Spleen (tissue), 11 donors: ENCODE results near the gene TGFBRAP1. TPM values are rescaled to one million over a fixed set of nuclear protein-coding genes. Genes with fewer than 3 reads are reported as not detected.
A peak's percentile ranks its signal among the peaks of the same experiment; 100 is the strongest.

Source experiments
- DNase-seq: peaks from one replicate; pipeline ENCODE4 v3.0.0-alpha.2; 2020
- H3K27ac ChIP-seq, 8 donors: fragments of 200-600 bp; sonication (generic) in 7 of 8; 1 replicate in 4 of 8; 2 replicates in 4 of 8; pipeline versions ENCODE4 v1.5.0 to v1.8.0; 2016 to 2021; ENCODE audit warnings: inconsistent platforms in 4 of 8, mild to moderate bottlenecking in 4 of 8, moderate library complexity in 1 of 8
- H3K27me3 ChIP-seq, 7 donors: fragments of 200-600 bp; sonication (generic) in 6 of 7; replicated peaks in 1 of 7; 1 replicate in 4 of 7; 2 replicates in 3 of 7; pipeline versions ENCODE4 v1.5.0 to v1.8.0; 2016 to 2021; ENCODE audit warnings: inconsistent platforms in 3 of 7, mild to moderate bottlenecking in 1 of 7
- H3K36me3 ChIP-seq, 6 donors: fragments of 200-600 bp; sonication (generic) in 5 of 6; 1 replicate in 4 of 6; 2 replicates in 2 of 6; pipeline versions ENCODE4 v1.5.0 to v1.8.0; 2016 to 2021; ENCODE audit warnings: inconsistent platforms in 2 of 6
- H3K4me1 ChIP-seq, 6 donors: fragments of 200-600 bp; sonication (generic) in 5 of 6; 1 replicate in 3 of 6; 2 replicates in 3 of 6; pipeline versions ENCODE4 v1.5.0 to v1.8.0; 2016 to 2021; ENCODE audit warnings: inconsistent platforms in 3 of 6
- H3K4me3 ChIP-seq, 8 donors: fragments of 200-600 bp; sonication (generic) in 7 of 8; 1 replicate in 4 of 8; 2 replicates in 4 of 8; pipeline versions ENCODE4 v1.5.0 to v1.8.0; 2016 to 2021; ENCODE audit warnings: inconsistent platforms in 4 of 8, mild to moderate bottlenecking in 4 of 8, moderate library complexity in 2 of 8
- H3K9me3 ChIP-seq, 8 donors: fragments of 200-600 bp; sonication (generic) in 7 of 8; 1 replicate in 4 of 8; 2 replicates in 4 of 8; pipeline versions ENCODE4 v1.5.0 to v1.8.0; 2016 to 2021; ENCODE audit warnings: inconsistent platforms in 4 of 8
- POLR2A ChIP-seq, 3 donors: fragments of 450-650 bp; IDR thresholded peaks; one replicate each; pipeline ENCODE4 v1.5.1; 2017; ENCODE audit warnings: antibody characterized with exemption in 3 of 3, mild to moderate bottlenecking in 1 of 3
- POLR2AphosphoS5 ChIP-seq, 3 donors: sonication (generic); formaldehyde crosslinking; IDR thresholded peaks; one replicate each; pipeline ENCODE4 v1.5.1; 2017; ENCODE audit warnings: antibody characterized with exemption in 3 of 3
- WGBS, 5 donors: extraction: QIAGEN DNeasy Blood & Tissue Kit in 3 of 5; methylation state at CpG; one replicate each; pipeline versions ENCODE4 v1.1.5 to v1.1.7; 2013 to 2018; 5-methylcytosine and 5-hydroxymethylcytosine counted together
- intact Hi-C: fragments of 100-400 bp; cut with DNase I; formaldehyde crosslinking; loops from one replicate; pipeline ENCODE4 v1.15.0; 2023; ENCODE audit warnings: low total_unique reads
- polyA plus RNA-seq, 3 donors: library from polyadenylated mRNA; stranded (reverse); fragments of 200-250 nt; gene quantifications; one replicate each; pipeline ENCODE4 v1.2.1, GENCODE V29; 2013
- total RNA-seq, 7 donors: library from RNA; depleted of rRNA in 3 of 7; stranded (reverse); fragments of >200 nt in 3 of 7; fragmentation: NEBNext Ultra II Directional in 4 of 7; extraction: Animal tissue kit (Norgen Biotek cat#: 25700) in 4 of 7; gene quantifications; one replicate each; pipeline versions ENCODE4 v1.1.0 to v1.2.1, GENCODE V29; 2016 to 2021
- TF ChIP-seq, protein P1 (sequence below), 11 experiments: fragments of 200-600 bp in 7 of 11; fragments of 450-650 bp in 4 of 11; sonication (generic) in 4 of 11; IDR thresholded peaks in 8 of 11; conservative IDR thresholded peaks in 3 of 11; 1 replicate in 7 of 11; 2 replicates in 4 of 11; pipeline versions ENCODE4 v1.4.0 to v1.8.0; 2016 to 2021; ENCODE audit warnings: antibody characterized with exemption in 11 of 11, inconsistent platforms in 4 of 11, mild to moderate bottlenecking in 1 of 11
- donor health status: healthy with polysubstance abuse.
- donor health status: DM: no; HTN: no; CAD: no; lungs with moderate emphysema.
- donor health status: DM: no; HTN: no; CAD: no.
- donor health status: Bipolar disorder and iron deficiency.
- donor health status: healthy.
- donor health status: DM: no; HTN: no; CAD: no.
- donor health status: DM: yes; HTN: yes; CAD: no.

TGFBRAP1 gene
- total and polyA plus RNA-seq, 10 donors, result 4.6 to 32.7 (median 21.8) TPM

DNA sequence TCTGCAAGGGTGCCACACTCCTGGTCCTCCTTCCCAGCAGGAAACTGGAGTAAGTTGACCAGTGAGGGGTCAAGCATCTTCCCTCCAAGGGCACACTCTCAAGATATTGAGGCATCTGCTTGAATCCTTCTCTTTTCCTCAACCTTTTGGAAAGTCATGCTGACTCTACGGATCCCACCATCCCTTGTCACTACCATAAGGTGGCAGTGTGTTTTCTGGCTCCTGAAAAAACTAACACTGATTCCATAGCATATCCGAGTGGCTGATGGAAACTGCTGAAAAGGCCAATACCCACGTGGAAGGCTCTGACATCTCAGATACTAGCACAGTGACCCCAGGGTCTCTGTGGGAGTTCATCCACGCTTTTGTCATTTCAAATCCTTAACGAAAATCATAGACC, 50.9 kb downstream of the TGFBRAP1 start:
- Histone ChIP-seq H3K4me1 (peaks cover 0 to 11% (median 2%) of the 10 kb centered on the region in 6 donors), H3K36me3 (peaks cover 0 to 100% (median 73%) of the 10 kb centered on the region in 6 donors), H3K9me3 (no peaks in the 10 kb centered on the region), H3K27me3 (no peaks in the 10 kb centered on the region), H3K4me3 (no peak overlapping the region), H3K27ac (no peak overlapping the region)
- no peak for DNase-seq
- TF ChIP-seq POLR2A (IDR thresholded peaks at IDR 0.05), result no peak
- TF ChIP-seq, protein P1, sequence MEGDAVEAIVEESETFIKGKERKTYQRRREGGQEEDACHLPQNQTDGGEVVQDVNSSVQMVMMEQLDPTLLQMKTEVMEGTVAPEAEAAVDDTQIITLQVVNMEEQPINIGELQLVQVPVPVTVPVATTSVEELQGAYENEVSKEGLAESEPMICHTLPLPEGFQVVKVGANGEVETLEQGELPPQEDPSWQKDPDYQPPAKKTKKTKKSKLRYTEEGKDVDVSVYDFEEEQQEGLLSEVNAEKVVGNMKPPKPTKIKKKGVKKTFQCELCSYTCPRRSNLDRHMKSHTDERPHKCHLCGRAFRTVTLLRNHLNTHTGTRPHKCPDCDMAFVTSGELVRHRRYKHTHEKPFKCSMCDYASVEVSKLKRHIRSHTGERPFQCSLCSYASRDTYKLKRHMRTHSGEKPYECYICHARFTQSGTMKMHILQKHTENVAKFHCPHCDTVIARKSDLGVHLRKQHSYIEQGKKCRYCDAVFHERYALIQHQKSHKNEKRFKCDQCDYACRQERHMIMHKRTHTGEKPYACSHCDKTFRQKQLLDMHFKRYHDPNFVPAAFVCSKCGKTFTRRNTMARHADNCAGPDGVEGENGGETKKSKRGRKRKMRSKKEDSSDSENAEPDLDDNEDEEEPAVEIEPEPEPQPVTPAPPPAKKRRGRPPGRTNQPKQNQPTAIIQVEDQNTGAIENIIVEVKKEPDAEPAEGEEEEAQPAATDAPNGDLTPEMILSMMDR (IDR thresholded peaks at IDR 0.05 in 8 of 11, conservative IDR thresholded peaks at IDR 0.05 in 3 of 11), result no peak
- TF ChIP-seq POLR2AphosphoS5 (IDR thresholded peaks at IDR 0.05), result no peak
- 77 to 86% (median 82%) methylated on average over 5 of the region's 5 CpGs for WGBS, 5 donors
- intact Hi-C loops, result no loop called here

DNA sequence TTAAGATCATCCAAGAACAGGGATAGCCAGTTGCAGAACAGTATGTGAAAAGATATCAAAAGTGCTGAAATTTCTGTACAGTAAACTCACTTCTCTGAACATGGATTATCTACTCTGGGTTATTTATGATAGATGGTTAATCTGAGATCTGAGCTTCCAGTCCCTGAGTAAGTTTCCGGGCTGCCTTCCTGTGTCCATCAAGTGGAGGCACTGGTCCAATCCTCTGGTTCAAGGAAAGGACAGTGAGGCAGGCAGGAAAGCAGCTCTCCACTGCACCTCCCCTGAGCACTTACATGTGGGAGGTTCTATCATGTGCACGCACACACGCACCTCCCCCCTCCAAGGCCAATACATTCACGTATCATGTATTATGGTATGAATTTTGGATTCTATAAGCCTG, 55.5 kb downstream of the TGFBRAP1 start:
- intact Hi-C loops, result no loop called here
- Histone ChIP-seq H3K36me3 (peaks cover 0 to 100% (median 88%) of the 10 kb centered on the region in 6 donors), H3K27ac (no peak overlapping the region), H3K9me3 (no peaks in the 10 kb centered on the region), H3K4me3 (no peak overlapping the region), H3K27me3 (no peaks in the 10 kb centered on the region), H3K4me1 (peaks cover 0 to 31% (median 5%) of the 10 kb centered on the region in 6 donors)
- TF ChIP-seq POLR2AphosphoS5 (IDR thresholded peaks at IDR 0.05), result peak in 2 of 3 donors; percentile 67 to 74
- TF ChIP-seq POLR2A (IDR thresholded peaks at IDR 0.05), result no peak
- TF ChIP-seq, protein P1 (IDR thresholded peaks at IDR 0.05 in 8 of 11, conservative IDR thresholded peaks at IDR 0.05 in 3 of 11), result no peak
- 62 to 77% (median 71%) methylated on average over 4 of the region's 4 CpGs for WGBS, 5 donors
- DNase-seq, result no peak

DNA sequence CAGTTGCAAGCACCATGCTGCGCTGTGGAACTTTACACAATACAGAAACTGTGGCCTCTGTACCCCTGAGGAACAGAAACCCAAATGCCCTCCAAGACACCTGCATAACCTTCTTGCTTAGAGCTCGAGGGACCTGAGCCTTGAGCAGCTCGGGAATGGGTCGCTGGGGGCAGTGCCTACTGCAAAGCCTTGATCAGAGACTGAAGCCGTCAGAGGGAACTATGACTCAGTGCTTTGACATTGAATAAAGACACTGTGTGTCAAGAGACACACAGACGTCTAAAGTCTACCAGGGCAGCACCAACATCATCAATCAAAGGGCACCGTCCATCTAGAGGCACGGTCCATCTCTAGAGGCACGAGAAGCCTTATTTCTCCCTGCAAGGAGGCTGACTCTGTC, 57.4 kb downstream of the TGFBRAP1 start:
- peaks cover 0 to 31% (median 5%) of the 10 kb centered on the region in 6 donors for H3K4me1 ChIP-seq
- H3K9me3 ChIP-seq, result no peaks in the 10 kb centered on the region
- H3K27me3 ChIP-seq, result no peaks in the 10 kb centered on the region
- intact Hi-C loops, result no loop called here
- H3K27ac ChIP-seq, result no peak overlapping the region
- no peak overlapping the region for H3K4me3 ChIP-seq
- WGBS, 5 donors, result 71 to 85% (median 75%) methylated on average over 9 of the region's 9 CpGs
- DNase-seq, result no peak
- H3K36me3 ChIP-seq, result peaks cover 0 to 100% (median 96%) of the 10 kb centered on the region in 6 donors
- TF ChIP-seq, protein P1 (IDR thresholded peaks at IDR 0.05 in 8 of 11, conservative IDR thresholded peaks at IDR 0.05 in 3 of 11), result no peak
- TF ChIP-seq POLR2AphosphoS5 (IDR thresholded peaks at IDR 0.05) (no peak), POLR2A (IDR thresholded peaks at IDR 0.05) (no peak)

DNA sequence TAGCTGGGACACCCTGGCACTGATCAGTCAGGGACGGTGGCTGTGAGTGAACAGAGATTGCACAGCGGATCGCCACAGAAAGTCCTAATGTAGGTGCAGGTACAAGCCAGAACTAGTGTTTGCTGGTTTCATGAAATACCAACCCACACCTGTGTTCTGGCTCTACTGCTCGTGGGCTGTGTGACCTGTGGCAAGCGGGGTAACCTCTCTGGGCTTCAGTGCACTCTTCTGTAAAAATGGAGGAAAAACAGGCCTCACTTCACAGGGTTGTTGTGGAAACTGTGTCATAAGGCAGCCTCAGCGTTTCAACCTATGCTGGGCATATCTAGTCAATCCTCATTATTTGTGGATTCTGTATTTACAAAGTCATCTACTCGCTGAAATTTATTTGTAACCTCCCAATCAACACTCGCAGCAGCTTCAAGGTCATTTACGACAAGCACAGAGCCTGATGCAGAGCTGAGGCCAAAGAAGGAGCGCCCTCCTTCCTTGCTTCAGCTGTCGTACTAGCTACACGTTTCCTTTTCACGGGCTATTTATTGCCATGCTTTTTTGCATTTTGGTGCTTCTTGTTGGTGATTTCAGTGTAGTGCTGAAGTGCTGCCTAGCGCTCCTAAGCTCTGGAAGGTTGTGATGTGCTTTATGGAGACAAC, 58.0 kb downstream of the TGFBRAP1 start:
- DNase-seq, result no peak
- 78 to 88% (median 86%) methylated on average over 14 of the region's 14 CpGs for WGBS, 5 donors
- Histone ChIP-seq H3K4me1 (peaks cover 0 to 31% (median 5%) of the 10 kb centered on the region in 6 donors), H3K4me3 (no peak overlapping the region), H3K27me3 (no peaks in the 10 kb centered on the region), H3K36me3 (peaks cover 0 to 100% (median 98%) of the 10 kb centered on the region in 6 donors), H3K9me3 (no peaks in the 10 kb centered on the region), H3K27ac (no peak overlapping the region)
- TF ChIP-seq POLR2A (IDR thresholded peaks at IDR 0.05) (no peak), POLR2AphosphoS5 (IDR thresholded peaks at IDR 0.05) (no peak)
- TF ChIP-seq, protein P1 (IDR thresholded peaks at IDR 0.05 in 8 of 11, conservative IDR thresholded peaks at IDR 0.05 in 3 of 11), result no peak
- intact Hi-C loops, result no loop called here
